ENCODE data around the gene KCNAB1.
"Not testable (repeated sequence)": the region's sequence is repeated elsewhere in the genome, so short reads cannot be mapped to it uniquely, and the experiment has no call there.

DNA sequence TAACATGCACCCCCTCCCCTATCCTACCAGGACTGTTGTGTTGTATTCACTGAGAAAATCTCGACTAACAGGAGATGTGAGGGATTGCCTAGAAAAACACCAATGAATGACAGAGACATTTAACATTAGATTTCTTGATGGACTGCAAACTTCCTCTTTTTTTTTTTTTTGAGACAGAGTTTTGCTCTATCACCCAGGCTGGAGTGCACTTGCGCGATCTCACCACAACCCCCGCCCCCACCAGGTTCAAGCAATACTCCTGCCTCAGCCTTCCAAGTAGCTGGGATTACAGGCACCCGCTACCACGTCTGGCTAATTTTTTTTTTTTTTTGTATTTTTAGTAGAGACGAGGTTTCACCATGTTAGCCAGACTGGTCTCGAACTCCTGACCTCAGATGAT is 17.0 kb downstream of the KCNAB1 start:
- TF ChIP-seq, protein P1, sequence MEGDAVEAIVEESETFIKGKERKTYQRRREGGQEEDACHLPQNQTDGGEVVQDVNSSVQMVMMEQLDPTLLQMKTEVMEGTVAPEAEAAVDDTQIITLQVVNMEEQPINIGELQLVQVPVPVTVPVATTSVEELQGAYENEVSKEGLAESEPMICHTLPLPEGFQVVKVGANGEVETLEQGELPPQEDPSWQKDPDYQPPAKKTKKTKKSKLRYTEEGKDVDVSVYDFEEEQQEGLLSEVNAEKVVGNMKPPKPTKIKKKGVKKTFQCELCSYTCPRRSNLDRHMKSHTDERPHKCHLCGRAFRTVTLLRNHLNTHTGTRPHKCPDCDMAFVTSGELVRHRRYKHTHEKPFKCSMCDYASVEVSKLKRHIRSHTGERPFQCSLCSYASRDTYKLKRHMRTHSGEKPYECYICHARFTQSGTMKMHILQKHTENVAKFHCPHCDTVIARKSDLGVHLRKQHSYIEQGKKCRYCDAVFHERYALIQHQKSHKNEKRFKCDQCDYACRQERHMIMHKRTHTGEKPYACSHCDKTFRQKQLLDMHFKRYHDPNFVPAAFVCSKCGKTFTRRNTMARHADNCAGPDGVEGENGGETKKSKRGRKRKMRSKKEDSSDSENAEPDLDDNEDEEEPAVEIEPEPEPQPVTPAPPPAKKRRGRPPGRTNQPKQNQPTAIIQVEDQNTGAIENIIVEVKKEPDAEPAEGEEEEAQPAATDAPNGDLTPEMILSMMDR (IDR thresholded peaks at IDR 0.05): not testable (repeated sequence)
- TF ChIP-seq POLR2AphosphoS5, POLR2A, EP300 (IDR thresholded peaks at IDR 0.05): not testable (repeated sequence)

Measured in suprapubic skin (tissue), 4 donors.